Testis (tissue), 2 donors: ENCODE results near the gene GLS2.
"Not testable (repeated sequence)": the region's sequence is repeated elsewhere in the genome, so short reads cannot be mapped to it uniquely, and the experiment has no call there.

Experiments
- CTCF ChIP-seq, 3 experiments: fragments of 450-650 bp in 2 of 3; fragments of 200-600 bp in 1 of 3; sonication (generic) in 1 of 3; IDR thresholded peaks; one replicate each; pipeline ENCODE4 v1.5.1; 2016 to 2019; ENCODE audit warnings: antibody characterized with exemption in 3 of 3, mild to moderate bottlenecking in 2 of 3, moderate library complexity in 1 of 3
- POLR2A ChIP-seq: fragments of 450-650 bp; IDR thresholded peaks from one replicate; pipeline ENCODE4 v1.6.1; 2017; ENCODE audit warnings: antibody characterized with exemption, mild to moderate bottlenecking, moderate library complexity

- TF ChIP-seq CTCF (IDR thresholded peaks at IDR 0.05); POLR2A: not testable (repeated sequence)
Measured at GRCh38 chr12:56494106-56494415, 6.1 kb upstream of the GLS2 start.
